GM10248 (cell line): ENCODE measurements around the gene PIK3C2B.
A peak's percentile ranks its signal among the peaks of the same experiment; 100 is the strongest.

Experiments used
- CTCF ChIA-PET: fragments of 300-600 bp; sonication (Branson Sonifier 250); formaldehyde crosslinking; extraction: SDS; loops from one replicate; lab custom pipeline; 2021; ENCODE audit warnings: antibody characterized with exemption; lab: Yijun Ruan, JAX
- POLR2A ChIA-PET: fragments of 350-650 bp; sonication (Branson Sonifier 250); formaldehyde crosslinking; extraction: SDS; loops from one replicate; lab custom pipeline; 2020; ENCODE audit warnings: antibody characterized with exemption; lab: Yijun Ruan, JAX
- DNase-seq: peaks from one replicate; pipeline ENCODE4 v3.0.0; 2012; ENCODE audit errors: extremely low spot score
- CTCF ChIP-seq: IDR thresholded peaks from 2 replicates; pipeline ENCODE4 v1.5.1; 2012; ENCODE audit warnings: mild to moderate bottlenecking, low read depth; ENCODE audit errors: extremely low read depth, missing control alignments, control extremely low read depth

PIK3C2B gene

GRCh38 chr1:204445860-204446412 lies 48.7 kb downstream of the PIK3C2B start:
- ChIA-PET CTCF (interaction anchor here (0.7 to 43.1 kb wide), 20 partner anchors 6 to 496 kb away, joined by 3 to 1775 read pairs (median 4); partner anchors contain the start of genes MDM4 and PIK3C2B), POLR2A (no interaction called here)
- TF ChIP-seq CTCF = peak; percentile 61
- peak; percentile 56 for DNase-seq
